CD4-positive, alpha-beta T cell (primary cell): ENCODE measurements around the gene MCTP2. TPM values are rescaled to one million over a fixed set of nuclear protein-coding genes. Genes with fewer than 3 reads are reported as not detected.

Experiments used
- ATAC-seq: fragments of 200-7000 bp; cut with Tn5 transposase; one replicate; pipeline ENCODE4 v1.10.0; 2022; ENCODE audit warnings: mild to moderate bottlenecking; ENCODE audit not compliant: poor library complexity
- CTCF ChIA-PET: fragments of 350-600 bp; sonication (Branson Sonifier 250); formaldehyde crosslinking; loops from one replicate; lab custom pipeline; 2021; ENCODE audit warnings: antibody characterized with exemption, inconsistent platforms; lab: Charles Lee
- POLR2A ChIA-PET: fragments of 350-600 bp; sonication (Branson Sonifier 250); formaldehyde crosslinking; loops from one replicate; lab custom pipeline; 2021; ENCODE audit warnings: antibody characterized with exemption, inconsistent platforms; lab: Charles Lee
- DNase-seq, 14 experiments: peaks; one replicate each; pipeline ENCODE4 v3.0.0-alpha.2; 2013 to 2020; ENCODE audit warnings: mixed read lengths in 2 of 14
- H3K27ac ChIP-seq, 2 donors: one replicate each; pipeline versions ENCODE4 v1.5.1 to v1.7.0; 2013; ENCODE audit warnings: low read length in 2 of 2, low read depth in 1 of 2, mild to moderate bottlenecking in 1 of 2
- H3K27me3 ChIP-seq, 2 experiments: 1 replicate in 1 of 2; 2 replicates in 1 of 2; pipeline versions ENCODE4 v1.6.1 to v1.7.0; 2013; ENCODE audit warnings: low read length in 2 of 2, control low read depth in 1 of 2, mild to moderate bottlenecking in 1 of 2, moderate library complexity in 1 of 2; ENCODE audit not compliant: insufficient read depth in 2 of 2, control insufficient read depth in 1 of 2
- H3K36me3 ChIP-seq: one replicate; pipeline ENCODE4 v1.6.1; 2013; ENCODE audit warnings: low read length, control low read depth; ENCODE audit not compliant: insufficient read depth
- H3K4me1 ChIP-seq: one replicate; pipeline ENCODE4 v1.6.1; 2013; ENCODE audit warnings: low read length, control low read depth; ENCODE audit not compliant: insufficient read depth
- H3K4me3 ChIP-seq: one replicate; pipeline ENCODE4 v1.5.1; 2013; ENCODE audit warnings: mild to moderate bottlenecking, low read length, moderate library complexity
- H3K9me3 ChIP-seq, 2 experiments: 1 replicate in 1 of 2; 2 replicates in 1 of 2; pipeline versions ENCODE4 v1.6.1 to v1.7.0; 2013; ENCODE audit warnings: low read length in 2 of 2, mild to moderate bottlenecking in 2 of 2, control low read depth in 1 of 2, moderate library complexity in 1 of 2; ENCODE audit not compliant: control insufficient read depth in 1 of 2, insufficient read depth in 1 of 2
- H3K27ac Mint-ChIP-seq: one replicate; pipeline ENCODE4 v1.8.0; 2020; ENCODE audit warnings: mixed read lengths
- H3K27me3 Mint-ChIP-seq: one replicate; pipeline ENCODE4 v1.8.0; 2021; ENCODE audit warnings: mixed read lengths
- H3K36me3 Mint-ChIP-seq: one replicate; pipeline ENCODE4 v1.8.0; 2021; ENCODE audit warnings: low read depth, mixed read lengths
- H3K4me1 Mint-ChIP-seq: one replicate; pipeline ENCODE4 v1.8.0; 2021; ENCODE audit warnings: low read depth, mixed read lengths
- H3K4me3 Mint-ChIP-seq: one replicate; pipeline ENCODE4 v1.8.0; 2020; ENCODE audit warnings: mild to moderate bottlenecking, mixed read lengths
- H3K9me3 Mint-ChIP-seq: one replicate; pipeline ENCODE4 v1.8.0; 2020; ENCODE audit warnings: mixed read lengths
- CTCF ChIP-seq: fragments of 200-600 bp; IDR thresholded peaks from one replicate; pipeline ENCODE4 v1.8.0; 2022; ENCODE audit warnings: antibody characterized with exemption, mild to moderate bottlenecking
- intact Hi-C, 2 experiments: fragments of 100-400 bp; cut with DNase I in 1 of 2; cut with micrococcal nuclease in 1 of 2; formaldehyde crosslinking; loops; one replicate each; pipeline versions ENCODE4 v1.15.1 to v1.9.0; 2023 to 2025; cut with DNase I, micrococcal nuclease
- total RNA-seq, 174 experiments: library from RNA in 2 of 174; stranded (reverse) in 2 of 174; gene quantifications; one replicate each; pipeline ENCODE4 v1.2.3 and lab custom pipeline; 2021 to 2026

MCTP2 gene
- total RNA-seq, 2 experiments from 2014 or later = 8.0 to 10.8 TPM

- no peak overlapping the region for H3K27ac Mint-ChIP-seq
- H3K27me3 Mint-ChIP-seq = peaks cover 7% of the 10 kb centered on the region
- H3K4me1 Mint-ChIP-seq = no peaks in the 10 kb centered on the region
- ATAC-seq = no peak
- H3K4me3 Mint-ChIP-seq = no peak overlapping the region
- CTCF ChIA-PET = no interaction called here
- DNase-seq = no peak
- H3K4me3 ChIP-seq = no peak overlapping the region
- H3K27ac ChIP-seq = no peak overlapping the region
- TF ChIP-seq CTCF = no peak
- H3K4me1 ChIP-seq = no peaks in the 10 kb centered on the region
- H3K36me3 ChIP-seq = no peaks in the 10 kb centered on the region
- POLR2A ChIA-PET = no interaction called here
- H3K9me3 Mint-ChIP-seq = peaks cover 4% of the 10 kb centered on the region
- H3K9me3 ChIP-seq = peaks cover 0 to 5% of the 10 kb centered on the region in 2 experiments
- H3K27me3 ChIP-seq = no peaks in the 10 kb centered on the region
- H3K36me3 Mint-ChIP-seq = no peaks in the 10 kb centered on the region
- intact Hi-C loops = no loop called here
Observed at GRCh38 chr15:94526071-94526689, 294.8 kb downstream of the MCTP2 start.

GRCh38 chr15:94532226-94532625 is 300.9 kb downstream of the MCTP2 start:
- Histone ChIP-seq H3K9me3 (no peaks in the 10 kb centered on the region), H3K36me3 (no peaks in the 10 kb centered on the region), H3K4me1 (no peaks in the 10 kb centered on the region), H3K27me3 (no peaks in the 10 kb centered on the region), H3K4me3 (no peak overlapping the region), H3K27ac (no peak overlapping the region)
- H3K36me3 Mint-ChIP-seq = no peaks in the 10 kb centered on the region
- no peak for ATAC-seq
- H3K9me3 Mint-ChIP-seq = peaks cover 2% of the 10 kb centered on the region
- intact Hi-C loops = no loop called here
- TF ChIP-seq CTCF = no peak
- no peak overlapping the region for H3K4me3 Mint-ChIP-seq
- DNase-seq = no peak
- peaks cover 22% of the 10 kb centered on the region for H3K27me3 Mint-ChIP-seq
- H3K4me1 Mint-ChIP-seq = no peaks in the 10 kb centered on the region
- H3K27ac Mint-ChIP-seq = no peak overlapping the region
- ChIA-PET CTCF (no interaction called here), POLR2A (no interaction called here)
